Kidney glomerular epithelial cell (primary cell): ENCODE measurements around the gene NFIA.

ENCODE experiments used
- DNase-seq: peaks from one replicate; lab custom pipeline; 2025; lab: John Stamatoyannopoulos, UW

Gene NFIA

GRCh38 chr1:61130338-61131000 lies 48.1 kb downstream of the NFIA start:
- DNase-seq, result no peak

- DNase-seq, result no peak
Observed at GRCh38 chr1:61131248-61131647, 48.9 kb downstream of the NFIA start.

DNA sequence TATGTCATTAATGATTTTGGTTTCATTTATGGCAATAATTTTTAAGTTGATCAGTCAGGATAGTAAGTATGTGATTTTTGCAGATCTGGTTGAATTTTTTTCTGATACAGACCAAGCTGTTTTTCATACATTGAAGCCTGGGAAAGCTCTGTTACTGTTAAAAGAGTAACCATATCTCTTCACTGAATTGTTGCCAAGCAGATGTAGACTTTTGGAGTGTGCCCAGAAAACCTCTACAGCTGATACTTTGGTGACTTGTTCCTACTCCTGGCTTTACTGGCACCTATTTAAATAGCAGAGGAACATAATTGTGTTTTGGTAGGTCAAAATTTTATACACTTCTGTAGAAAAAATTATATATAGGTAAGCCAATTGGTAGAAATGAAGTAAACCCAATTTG lies 49.4 kb downstream of the NFIA start:
- no peak for DNase-seq

- DNase-seq, result no peak
Observed at GRCh38 chr1:61132176-61132638, 49.8 kb downstream of the NFIA start.

DNA sequence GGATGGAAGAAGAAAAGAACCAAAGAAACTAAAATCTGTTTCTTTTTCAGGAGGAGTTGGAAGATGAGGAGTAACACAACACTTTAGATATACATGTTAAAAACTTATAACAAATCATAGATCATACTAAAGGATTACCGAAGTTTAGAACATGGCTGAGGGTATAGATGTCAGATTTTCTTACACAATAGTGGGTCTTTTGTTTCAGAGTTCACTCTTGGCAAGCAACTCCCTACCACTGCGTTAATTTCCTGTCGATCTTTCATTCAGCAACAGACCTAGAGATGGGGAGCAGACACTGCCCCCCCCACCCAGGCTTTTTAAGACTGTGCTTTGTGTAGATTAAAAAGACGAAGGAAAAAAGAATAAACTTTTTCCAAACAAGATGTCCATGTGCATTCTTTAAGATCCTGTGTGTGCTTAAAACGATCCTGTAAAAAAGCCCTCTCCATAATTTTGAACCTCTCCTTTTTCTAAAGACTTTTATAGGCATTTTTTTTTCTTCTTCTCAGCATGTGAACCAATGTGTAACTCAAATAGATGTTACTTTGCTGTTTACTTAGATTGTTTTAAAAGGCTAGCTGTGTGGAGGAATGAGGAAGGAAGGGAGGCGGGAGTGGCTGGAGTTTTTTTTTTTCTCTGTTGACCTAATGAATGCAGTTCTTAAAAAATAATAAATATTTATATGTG lies 50.4 kb downstream of the NFIA start:
- DNase-seq, result no peak

DNA sequence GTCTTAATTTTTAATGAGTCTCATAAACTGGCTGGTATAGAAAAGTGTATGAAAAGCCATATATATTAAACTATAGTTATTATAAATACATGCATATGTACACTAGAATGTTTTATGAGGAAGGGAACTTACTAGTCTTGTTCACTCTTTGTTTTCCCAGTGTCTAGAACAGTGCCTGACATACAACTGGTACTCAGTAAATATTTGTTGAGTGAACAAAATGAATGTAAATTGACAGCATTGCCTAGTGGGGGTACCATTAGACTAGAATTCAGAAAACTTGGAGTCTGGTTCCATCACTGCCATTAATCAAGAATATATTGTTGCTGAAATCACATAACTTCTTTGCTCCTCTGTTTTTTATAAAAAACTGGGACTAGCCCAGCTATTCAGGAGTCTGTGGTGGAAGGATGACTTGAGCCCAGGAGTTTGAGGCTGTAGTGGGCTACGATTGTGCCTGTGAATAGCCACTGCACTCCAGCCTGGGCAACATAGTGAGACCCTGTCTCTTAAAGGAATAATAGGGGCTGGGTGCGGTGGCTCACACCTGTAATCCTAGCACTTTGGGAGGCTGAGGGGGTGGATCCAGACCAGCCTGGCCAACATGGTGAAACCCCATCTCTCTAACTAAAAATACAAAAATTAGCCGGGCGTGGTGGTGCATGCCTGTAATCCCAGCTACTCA lies 51.1 kb downstream of the NFIA start:
- DNase-seq, result no peak

- DNase-seq, result no peak
Observed at GRCh38 chr1:61135291-61135690, 52.9 kb downstream of the NFIA start.

- DNase-seq, result no peak
Observed at GRCh38 chr1:61138305-61138704, 55.9 kb downstream of the NFIA start.

- DNase-seq, result no peak
Observed at GRCh38 chr1:61138921-61139774, 56.8 kb downstream of the NFIA start.

- no peak for DNase-seq
Observed at GRCh38 chr1:61139775-61140549, 57.6 kb downstream of the NFIA start.

DNA sequence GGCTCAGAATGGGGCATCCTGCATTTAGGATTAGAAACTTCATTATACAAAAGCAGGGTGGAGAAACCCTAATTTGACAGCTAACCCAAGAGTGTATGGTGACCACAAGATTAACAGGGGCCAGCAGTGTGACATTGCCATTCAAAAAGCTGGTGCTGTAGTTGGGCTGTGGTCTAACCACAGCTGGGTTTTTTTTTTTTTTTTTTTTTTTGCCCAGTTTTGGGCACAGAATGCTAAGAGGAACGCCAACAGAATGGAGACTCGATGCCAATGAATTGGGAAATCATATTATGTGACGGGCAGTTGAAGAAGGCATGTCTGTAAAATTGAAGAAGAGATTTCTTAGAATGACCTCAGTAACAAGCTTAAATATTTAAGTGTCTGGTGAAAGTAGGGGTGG lies 58.4 kb downstream of the NFIA start:
- DNase-seq, result no peak

DNA sequence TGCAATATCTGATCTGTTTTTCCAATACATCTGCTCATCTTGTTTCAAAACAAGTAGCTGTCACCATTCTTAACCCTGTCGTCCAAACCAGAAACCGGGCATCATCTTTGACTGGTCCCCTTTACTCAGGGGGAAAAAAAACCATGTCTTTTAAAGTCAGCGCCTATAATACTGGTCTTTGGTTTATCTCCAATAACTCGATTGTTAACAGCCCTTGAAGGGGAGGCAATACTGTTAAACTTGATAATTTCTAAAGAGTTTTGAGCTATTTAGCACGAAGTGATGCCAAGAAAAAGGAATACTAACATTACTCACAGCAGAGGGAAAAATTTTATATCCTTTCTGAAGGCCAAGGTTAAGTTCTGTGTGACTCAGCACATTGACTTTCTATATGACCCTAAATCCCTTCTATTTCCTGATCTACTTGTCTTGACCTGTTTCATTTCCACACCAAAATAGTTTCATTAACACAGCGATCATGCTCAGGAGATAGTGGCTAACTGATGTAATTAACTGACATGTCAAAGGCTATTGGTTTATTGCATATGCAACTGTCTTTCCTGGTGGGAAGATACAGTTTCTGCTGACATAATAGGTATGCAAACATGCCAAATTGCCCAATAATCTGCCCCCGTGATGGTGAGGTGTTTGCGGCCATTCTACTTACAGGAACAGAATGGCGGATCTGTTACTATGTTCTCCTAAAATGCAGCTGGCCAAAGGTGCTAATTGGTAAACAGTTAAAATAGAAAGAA lies 59.1 kb downstream of the NFIA start:
- no peak for DNase-seq

DNA sequence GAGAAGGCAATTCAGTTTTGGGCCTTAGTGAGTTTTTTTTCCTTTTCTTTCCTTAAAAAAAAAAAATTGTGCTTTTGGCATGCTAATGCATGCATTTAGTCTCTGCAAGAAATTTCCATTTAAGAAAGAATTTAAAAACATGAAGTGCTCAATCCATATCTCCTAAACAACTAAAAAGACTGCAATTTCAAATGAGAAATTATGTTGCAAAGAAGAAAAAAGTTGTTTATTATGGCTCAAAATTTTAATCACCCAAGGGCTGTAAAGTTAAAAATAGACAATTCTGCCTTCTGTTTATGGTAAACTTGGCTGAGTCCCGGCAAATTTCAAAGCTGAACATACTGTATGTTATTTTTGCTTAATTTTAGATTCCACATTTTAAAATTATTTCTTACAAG lies 59.7 kb downstream of the NFIA start:
- no peak for DNase-seq

GRCh38 chr1:61142726-61143500 lies 60.6 kb downstream of the NFIA start:
- DNase-seq, result no peak

DNA sequence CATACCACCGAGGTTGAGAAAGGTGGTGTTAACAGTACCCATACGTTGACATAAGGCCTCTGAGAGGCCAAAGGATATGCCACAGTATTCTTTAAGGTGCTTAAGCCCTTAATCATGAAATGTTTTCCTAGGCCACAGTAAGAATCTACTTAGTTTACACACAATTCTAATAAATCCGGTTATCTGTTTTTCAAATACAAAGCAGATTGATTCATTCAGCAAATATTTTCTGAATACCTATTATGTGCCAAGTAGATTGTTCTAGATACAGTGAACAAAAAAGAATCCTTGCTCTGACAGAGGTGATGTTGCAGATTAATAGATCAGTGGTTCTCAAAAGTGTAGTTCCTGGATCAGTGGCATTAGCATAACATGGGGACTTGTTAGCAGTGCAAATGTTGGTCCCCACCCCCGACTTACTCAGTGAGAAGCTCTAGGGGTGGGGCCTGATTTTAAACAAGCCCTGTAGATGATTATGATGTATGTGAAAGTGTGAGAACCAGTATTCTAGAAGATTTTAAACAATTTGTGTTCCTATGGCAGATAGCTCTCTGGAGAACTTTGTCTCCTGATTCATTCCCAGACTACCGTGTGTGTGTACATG lies 61.6 kb downstream of the NFIA start:
- no peak for DNase-seq

DNA sequence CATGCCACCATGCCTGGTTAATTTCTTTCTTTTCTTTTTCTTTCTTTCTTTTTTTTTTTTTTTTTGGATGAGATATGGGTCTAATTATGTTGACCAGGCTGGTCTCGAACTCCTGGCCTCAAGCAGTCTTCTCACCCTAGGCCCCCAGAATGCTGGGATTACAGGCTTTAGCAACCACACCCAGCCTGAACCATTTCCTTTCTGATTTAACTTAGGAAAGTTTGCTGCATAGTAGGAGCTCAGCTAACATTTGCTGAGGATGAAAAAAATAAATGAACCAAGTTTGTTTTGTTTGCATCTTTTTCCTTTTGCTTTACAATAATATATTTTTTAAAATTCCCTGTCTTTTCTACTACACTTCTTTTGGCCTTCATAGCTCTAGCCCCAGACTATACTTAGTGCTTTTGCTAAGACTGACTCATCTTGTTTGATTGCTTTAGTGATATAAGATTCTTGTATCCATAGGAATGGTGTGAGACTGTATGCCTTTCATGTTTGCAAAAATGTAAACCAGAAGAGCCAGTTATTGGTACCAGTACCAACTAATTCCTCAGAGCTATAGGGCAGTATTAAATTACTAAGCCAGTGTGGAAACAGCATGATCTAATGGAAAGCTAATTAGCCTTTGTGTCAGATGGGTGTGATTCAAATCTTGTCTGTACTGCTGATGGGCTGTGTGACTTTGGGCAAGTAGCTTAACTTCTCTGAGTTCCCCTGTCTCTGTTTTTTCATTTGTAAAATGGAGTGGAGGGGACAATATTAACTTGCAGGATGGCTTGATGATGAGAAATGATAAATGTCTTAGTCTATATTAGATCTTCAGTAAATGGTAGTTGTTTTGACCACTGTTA lies 66.9 kb downstream of the NFIA start:
- DNase-seq, result no peak

- no peak for DNase-seq
Observed at GRCh38 chr1:61151565-61151964, 69.2 kb downstream of the NFIA start.

DNA sequence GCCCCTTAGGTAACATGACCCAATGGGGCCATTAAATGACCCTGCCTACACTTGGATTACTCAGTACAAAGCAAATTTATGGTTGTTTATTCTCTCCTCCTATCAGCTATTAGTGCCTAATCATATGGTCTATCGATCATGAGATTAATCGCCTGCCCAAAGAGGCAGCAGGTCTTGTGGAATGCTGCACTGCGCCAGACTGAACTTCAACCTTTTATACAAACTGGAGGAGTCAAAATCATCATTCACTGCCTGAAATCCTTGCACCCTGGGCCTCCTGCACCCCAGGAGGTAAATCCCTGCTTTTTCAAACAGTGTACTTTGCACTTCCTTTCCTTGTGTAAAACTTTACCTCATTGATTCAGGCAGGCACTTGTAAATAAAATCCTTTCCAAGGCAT lies 69.7 kb downstream of the NFIA start:
- no peak for DNase-seq
